ENCODE measurements around the gene PGP. TPM values are rescaled to one million over a fixed set of nuclear protein-coding genes. Genes with fewer than 3 reads are reported as not detected.
A peak's percentile ranks its signal among the peaks of the same experiment; 100 is the strongest.
"Not testable (repeated sequence)": the region's sequence is repeated elsewhere in the genome, so short reads cannot be mapped to it uniquely, and the experiment has no call there.

PGP gene, protein sequence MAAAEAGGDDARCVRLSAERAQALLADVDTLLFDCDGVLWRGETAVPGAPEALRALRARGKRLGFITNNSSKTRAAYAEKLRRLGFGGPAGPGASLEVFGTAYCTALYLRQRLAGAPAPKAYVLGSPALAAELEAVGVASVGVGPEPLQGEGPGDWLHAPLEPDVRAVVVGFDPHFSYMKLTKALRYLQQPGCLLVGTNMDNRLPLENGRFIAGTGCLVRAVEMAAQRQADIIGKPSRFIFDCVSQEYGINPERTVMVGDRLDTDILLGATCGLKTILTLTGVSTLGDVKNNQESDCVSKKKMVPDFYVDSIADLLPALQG
- 10 to 100 TPM; 19.8 to 20.1 TPM for total RNA-seq

DNA sequence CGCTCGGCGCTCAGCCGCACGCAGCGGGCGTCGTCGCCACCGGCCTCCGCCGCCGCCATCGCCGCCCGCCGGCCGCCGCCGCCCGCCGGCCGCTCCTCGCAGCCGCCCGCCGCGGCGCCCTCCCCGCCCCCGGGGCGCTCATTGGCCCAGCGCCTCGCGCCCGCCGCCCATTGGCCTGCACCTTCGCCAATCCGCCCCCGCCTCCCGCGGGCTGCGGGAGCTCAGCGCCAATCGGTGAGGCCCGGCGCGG lies at the start of gene PGP:
TSS of gene PGP (minus strand) at position 122 of the 250 bp plus-strand sequence. CDS start at position 59, 63 bp downstream.
- TF ChIP-seq, protein P1, sequence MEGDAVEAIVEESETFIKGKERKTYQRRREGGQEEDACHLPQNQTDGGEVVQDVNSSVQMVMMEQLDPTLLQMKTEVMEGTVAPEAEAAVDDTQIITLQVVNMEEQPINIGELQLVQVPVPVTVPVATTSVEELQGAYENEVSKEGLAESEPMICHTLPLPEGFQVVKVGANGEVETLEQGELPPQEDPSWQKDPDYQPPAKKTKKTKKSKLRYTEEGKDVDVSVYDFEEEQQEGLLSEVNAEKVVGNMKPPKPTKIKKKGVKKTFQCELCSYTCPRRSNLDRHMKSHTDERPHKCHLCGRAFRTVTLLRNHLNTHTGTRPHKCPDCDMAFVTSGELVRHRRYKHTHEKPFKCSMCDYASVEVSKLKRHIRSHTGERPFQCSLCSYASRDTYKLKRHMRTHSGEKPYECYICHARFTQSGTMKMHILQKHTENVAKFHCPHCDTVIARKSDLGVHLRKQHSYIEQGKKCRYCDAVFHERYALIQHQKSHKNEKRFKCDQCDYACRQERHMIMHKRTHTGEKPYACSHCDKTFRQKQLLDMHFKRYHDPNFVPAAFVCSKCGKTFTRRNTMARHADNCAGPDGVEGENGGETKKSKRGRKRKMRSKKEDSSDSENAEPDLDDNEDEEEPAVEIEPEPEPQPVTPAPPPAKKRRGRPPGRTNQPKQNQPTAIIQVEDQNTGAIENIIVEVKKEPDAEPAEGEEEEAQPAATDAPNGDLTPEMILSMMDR (IDR thresholded peaks at IDR 0.05) = no peak
- Mint-ChIP-seq H3K4me1 (ENCODE audit: low read depth) (peaks cover 21% of the 10 kb centered on the region), H3K36me3 (ENCODE audit: low read depth) (peaks cover 29% of the 10 kb centered on the region), H3K27ac (peak within 1 kb of the TSS; percentile 94), H3K9me3 (no peaks in the 10 kb centered on the region), H3K4me3 (peak within 1 kb of the TSS; percentile 92), H3K27me3 (no peaks in the 10 kb centered on the region)
- intact Hi-C loops (cut with micrococcal nuclease) = no loop called here
- ATAC-seq (no peak), DNase-seq (no peak)
- ChIA-PET POLR2A (interaction anchor here (1.0 to 2.6 kb wide), 6 partner anchors 9 to 223 kb away, joined by 3 to 17 read pairs (median 6); partner anchors contain the start of genes MLST8 and TRAF7), CTCF (interaction anchor here (1.0 to 1.5 kb wide), 4 partner anchors 9 to 62 kb away, joined by 3 to 5 read pairs (median 4); partner anchors contain the start of genes MLST8 and TRAF7)

DNA sequence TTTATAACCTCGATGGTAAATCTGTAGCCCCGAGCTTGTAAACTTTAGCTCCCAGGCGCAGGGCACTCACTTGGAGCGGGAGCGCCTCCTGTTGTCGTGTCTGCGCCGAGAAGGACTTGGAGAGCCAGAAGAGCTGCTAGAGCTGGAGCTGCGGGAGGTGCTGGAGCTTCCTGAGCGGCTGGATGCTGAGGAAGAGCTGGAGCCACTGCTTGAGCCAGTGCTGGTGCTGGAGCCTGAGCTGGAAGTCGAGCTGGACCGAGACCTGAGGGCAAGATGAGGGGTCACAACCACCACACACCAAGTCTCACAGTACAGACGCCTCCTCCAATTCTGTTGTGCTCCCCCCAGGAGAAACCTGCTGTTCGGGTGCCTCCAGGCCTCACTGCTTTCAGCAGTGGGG lies 48.4 kb upstream of the PGP start:
- ChIA-PET CTCF (interaction anchor here (1.7 kb wide), 1 partner anchor 11 kb away, joined by 10 read pairs; the partner anchor contains the start of gene ECI1), POLR2A (interaction anchor here (1.5 to 6.3 kb wide), 4 partner anchors 9 to 33 kb away, joined by 3 to 59 read pairs (median 12); partner anchors contain the start of gene ECI1)
- intact Hi-C loops (cut with micrococcal nuclease); ATAC-seq; DNase-seq; H3K27me3 Mint-ChIP-seq; H3K9me3 Mint-ChIP-seq; H3K4me3 Mint-ChIP-seq; H3K27ac Mint-ChIP-seq: not testable (repeated sequence)
- Mint-ChIP-seq H3K4me1 (ENCODE audit: low read depth) (peaks cover 27% of the 10 kb centered on the region), H3K36me3 (ENCODE audit: low read depth) (peaks cover 73% of the 10 kb centered on the region)

DNA sequence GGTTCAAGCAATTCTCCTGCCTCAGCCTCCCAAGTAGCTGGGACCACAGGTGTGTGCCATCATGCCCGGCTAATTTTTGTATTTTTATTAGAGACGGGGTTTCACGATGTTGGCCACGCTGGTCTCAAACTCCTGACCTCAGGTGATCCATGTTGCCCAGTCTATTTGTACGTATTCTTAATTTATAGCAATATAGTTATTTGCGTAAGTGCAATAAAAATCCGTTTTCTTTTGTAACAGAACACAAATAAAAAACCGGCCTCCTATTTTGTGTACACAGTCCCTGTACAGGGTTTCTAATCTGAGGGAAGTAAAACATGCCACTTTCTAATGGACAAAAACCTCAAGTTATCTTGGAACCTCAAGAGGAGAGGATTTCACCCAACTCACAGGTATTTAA lies 45.6 kb upstream of the PGP start:
- H3K4me1 Mint-ChIP-seq (ENCODE audit: low read depth) = peaks cover 13% of the 10 kb centered on the region
- intact Hi-C loops (cut with micrococcal nuclease) = no loop called here
- no peaks in the 10 kb centered on the region for H3K9me3 Mint-ChIP-seq
- CTCF ChIA-PET = interaction anchor here (1.8 kb wide), 1 partner anchor 65 kb away, joined by 5 read pairs; no protein-coding TSS in a partner anchor
- no peak overlapping the region for H3K27ac Mint-ChIP-seq
- ATAC-seq (no peak), DNase-seq (no peak)
- TF ChIP-seq, protein P1 (IDR thresholded peaks at IDR 0.05) = no peak
- no peak overlapping the region for H3K4me3 Mint-ChIP-seq
- H3K27me3 Mint-ChIP-seq = no peaks in the 10 kb centered on the region
- POLR2A ChIA-PET = interaction anchor here (1.5 to 6.3 kb wide), 4 partner anchors 9 to 24 kb away, joined by 3 to 59 read pairs (median 5); partner anchors contain the start of genes DNASE1L2 and ECI1
- H3K36me3 Mint-ChIP-seq (ENCODE audit: low read depth) = peaks cover 78% of the 10 kb centered on the region

DNA sequence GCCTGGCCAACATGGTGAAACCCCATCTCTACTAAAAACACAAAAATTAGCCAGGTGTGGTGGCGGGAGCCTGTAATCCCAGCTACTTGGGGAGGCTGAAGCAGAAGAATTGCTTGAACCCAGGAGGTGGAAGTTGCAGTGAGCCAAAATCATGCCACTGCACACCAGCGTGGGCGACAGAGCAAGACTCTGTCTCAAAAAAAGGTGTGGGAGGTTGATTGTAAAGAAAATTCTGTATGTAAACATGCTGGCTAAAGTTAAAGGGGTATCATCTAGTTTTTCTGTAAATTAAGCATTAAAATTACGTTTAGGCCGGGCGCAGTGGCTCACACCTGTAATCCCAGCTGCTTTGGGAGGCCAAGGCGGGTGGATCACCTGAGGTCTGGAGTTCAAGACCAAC lies 43.9 kb upstream of the PGP start:
- POLR2A ChIA-PET = interaction anchor here (0.7 to 6.3 kb wide), 10 partner anchors 7 to 102 kb away, joined by 3 to 59 read pairs (median 4); partner anchors contain the start of genes DNASE1L2, ECI1 and RNPS1

DNA sequence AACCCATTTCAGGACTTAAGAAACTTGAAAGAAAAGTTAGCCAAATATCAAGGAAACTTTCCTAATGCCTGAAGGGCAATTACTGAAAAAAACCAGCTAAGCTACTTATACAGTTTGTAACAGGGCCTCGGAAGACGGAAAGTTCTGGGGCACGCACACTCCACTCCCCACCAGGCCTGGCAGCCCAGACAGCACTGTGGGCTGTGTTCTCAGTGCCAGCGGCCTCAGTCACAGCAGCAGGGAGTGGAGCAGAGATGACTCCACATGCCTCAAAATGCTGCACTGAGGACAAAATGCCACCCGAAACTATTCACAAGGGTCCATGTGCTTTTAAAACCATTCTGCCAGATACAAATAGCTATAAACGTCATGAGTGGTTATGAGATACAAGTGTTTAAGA lies 43.1 kb upstream of the PGP start:
- Mint-ChIP-seq H3K27ac (no peak overlapping the region), H3K4me3 (no peak overlapping the region), H3K9me3 (no peaks in the 10 kb centered on the region), H3K4me1 (ENCODE audit: low read depth) (peaks cover 5% of the 10 kb centered on the region), H3K36me3 (ENCODE audit: low read depth) (peaks cover 70% of the 10 kb centered on the region), H3K27me3 (no peaks in the 10 kb centered on the region)
- POLR2A ChIA-PET = interaction anchor here (0.7 to 2.3 kb wide), 9 partner anchors 10 to 276 kb away, joined by 3 to 7 read pairs (median 4); partner anchors contain the start of gene RNPS1
- intact Hi-C loops (cut with micrococcal nuclease) = no loop called here
- TF ChIP-seq, protein P1 (IDR thresholded peaks at IDR 0.05) = no peak
- CTCF ChIA-PET = interaction anchor here (1.2 kb wide), 1 partner anchor 11 kb away, joined by 3 read pairs; no protein-coding TSS in a partner anchor
- ATAC-seq = no peak
- DNase-seq = no peak

More for the DNA sequence above, 43.9 kb upstream of the PGP start:
- H3K27ac Mint-ChIP-seq; intact Hi-C loops (cut with micrococcal nuclease); H3K4me3 Mint-ChIP-seq; ATAC-seq; H3K4me1 Mint-ChIP-seq (ENCODE audit: low read depth); H3K27me3 Mint-ChIP-seq; H3K9me3 Mint-ChIP-seq; DNase-seq: not testable (repeated sequence)
- CTCF ChIA-PET = interaction anchor here (1.6 to 1.8 kb wide), 2 partner anchors 64 to 236 kb away, joined by 3 to 5 read pairs; no protein-coding TSS in a partner anchor
- H3K36me3 Mint-ChIP-seq (ENCODE audit: low read depth) = peaks cover 71% of the 10 kb centered on the region

Data from activated CD8-positive, alpha-beta T cell treated with anti-CD3 and anti-CD28 coated beads for 36 hours (primary cell).